Measurements from ENCODE around the gene GRIP2. TPM values are rescaled to one million over a fixed set of nuclear protein-coding genes. Genes with fewer than 3 reads are reported as not detected.
A peak's percentile ranks its signal among the peaks of the same experiment; 100 is the strongest.

Gene GRIP2
- total and polyA plus RNA-seq, 9 of the 15 experiments (the other 6 are each of a cell fraction or from before 2014, with no cell fraction given) = 0.01 TPM; not detected in 7

- Histone ChIP-seq H3K4me3 (no peak overlapping the region), H4K20me1 (replicated peaks; ENCODE audit: control insufficient read depth, insufficient read depth, low read length) (no peaks in the 10 kb centered on the region), H2AFZ (ENCODE audit: low read depth, low read length) (no peak overlapping the region), H3K9ac (ENCODE audit: insufficient read depth in 1 of 2, low read depth in 2 of 2, low read length in 2 of 2) (peak overlapping the region in 1 of 2 experiments; percentile 54; a peak in 1 of 4 replicates), H3K9me1 (ENCODE audit: control insufficient read depth, insufficient read depth, low read length) (peaks cover 5% of the 10 kb centered on the region), H3K79me2 (ENCODE audit: control insufficient read depth, insufficient read depth, low read length) (no peaks in the 10 kb centered on the region), H3K4me1 (replicated peaks in 1 of 2; ENCODE audit: control insufficient read depth in 2 of 2, insufficient read depth in 2 of 2, low read length in 2 of 2) (peaks cover 0 to 4% of the 10 kb centered on the region in 2 experiments; a peak in 1 of 5 replicates), H3K27me3 (ENCODE audit: control insufficient read depth in 2 of 2, insufficient read depth in 2 of 2, low read length in 2 of 2) (no peaks in the 10 kb centered on the region; a peak in 1 of 5 replicates), H3K9me3 (replicated peaks; ENCODE audit: control insufficient read depth, insufficient read depth, low read depth, low read length) (no peaks in the 10 kb centered on the region), H3K4me2 (ENCODE audit: insufficient read depth, low read length) (no peak overlapping the region), H3K36me3 (ENCODE audit: control insufficient read depth, insufficient read depth, low read length) (peaks cover 99% of the 10 kb centered on the region), H3K27ac (ENCODE audit: extremely low read depth, low read depth, low read length) (no peak overlapping the region)
- no TSS peak for BruUV-seq (replicated peaks)
- ATAC-seq = peak; percentile 82
- ChIA-PET POLR2A (interaction anchor here (0.6 to 0.9 kb wide), 3 partner anchors 8 to 206 kb away, joined by 3 read pairs; no protein-coding TSS in a partner anchor), CTCF (ENCODE audit: low intra/inter-chr PET ratio) (interaction anchor here (0.6 to 4.7 kb wide), 7 partner anchors 207 to 1018 kb away, joined by 3 to 48 read pairs (median 4); no protein-coding TSS in a partner anchor)
- intact Hi-C loops (cut with micrococcal nuclease) = loop anchor here (1.0 to 10.0 kb wide), 3 partner anchors 207 to 573 kb away; no protein-coding TSS in a partner anchor
- DNase-seq (ENCODE audit: extremely low read depth in 1 of 4, low spot score in 3 of 4) = peak; percentile 47 to 89 (median 84)
- FAIRE-seq = peak; percentile 74
- 86% methylated on average over 15 of the region's 15 CpGs for WGBS (ENCODE audit: insufficient coverage, low coverage, missing lambda C conversion rate)
- in situ Hi-C loops (cut with MboI) = loop anchor here (5.0 kb wide), 1 partner anchor 206 kb away; no protein-coding TSS in a partner anchor
- TF ChIP-seq POLR2G (IDR thresholded peaks at IDR 0.05; ENCODE audit: low read depth, low read length) = 0 out of 2 replicates have a peak, but pooled peaks have one; percentile 6
- TF ChIP-seq, protein P1, sequence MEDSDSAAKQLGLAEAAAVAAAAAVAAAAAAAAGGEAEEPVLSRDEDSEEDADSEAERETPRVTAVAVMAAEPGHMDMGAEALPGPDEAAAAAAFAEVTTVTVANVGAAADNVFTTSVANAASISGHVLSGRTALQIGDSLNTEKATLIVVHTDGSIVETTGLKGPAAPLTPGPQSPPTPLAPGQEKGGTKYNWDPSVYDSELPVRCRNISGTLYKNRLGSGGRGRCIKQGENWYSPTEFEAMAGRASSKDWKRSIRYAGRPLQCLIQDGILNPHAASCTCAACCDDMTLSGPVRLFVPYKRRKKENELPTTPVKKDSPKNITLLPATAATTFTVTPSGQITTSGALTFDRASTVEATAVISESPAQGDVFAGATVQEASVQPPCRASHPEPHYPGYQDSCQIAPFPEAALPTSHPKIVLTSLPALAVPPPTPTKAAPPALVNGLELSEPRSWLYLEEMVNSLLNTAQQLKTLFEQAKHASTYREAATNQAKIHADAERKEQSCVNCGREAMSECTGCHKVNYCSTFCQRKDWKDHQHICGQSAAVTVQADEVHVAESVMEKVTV (CRISPR knock-in tag; IDR thresholded peaks at IDR 0.05) = peak; percentile 74
- 0 out of 2 replicates have a peak, but pooled peaks have one; percentile 66 for TF ChIP-seq ARID2 (IDR thresholded peaks at IDR 0.05)
- TF ChIP-seq ZBTB7A (IDR thresholded peaks at IDR 0.05; ENCODE audit: borderline replicate concordance, control insufficient read depth, low read depth, low read length) = peak; percentile 92
- peak; percentile 23; the same call in 1 of the 2 replicates for TF ChIP-seq RB1 (IDR thresholded peaks at IDR 0.05; ENCODE audit: low read depth)
- TF ChIP-seq, protein P2, sequence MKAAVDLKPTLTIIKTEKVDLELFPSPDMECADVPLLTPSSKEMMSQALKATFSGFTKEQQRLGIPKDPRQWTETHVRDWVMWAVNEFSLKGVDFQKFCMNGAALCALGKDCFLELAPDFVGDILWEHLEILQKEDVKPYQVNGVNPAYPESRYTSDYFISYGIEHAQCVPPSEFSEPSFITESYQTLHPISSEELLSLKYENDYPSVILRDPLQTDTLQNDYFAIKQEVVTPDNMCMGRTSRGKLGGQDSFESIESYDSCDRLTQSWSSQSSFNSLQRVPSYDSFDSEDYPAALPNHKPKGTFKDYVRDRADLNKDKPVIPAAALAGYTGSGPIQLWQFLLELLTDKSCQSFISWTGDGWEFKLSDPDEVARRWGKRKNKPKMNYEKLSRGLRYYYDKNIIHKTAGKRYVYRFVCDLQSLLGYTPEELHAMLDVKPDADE (conservative IDR thresholded peaks at IDR 0.05; ENCODE audit: control insufficient read depth, low read depth, low read length) = no peak
- TF ChIP-seq TAF15 (IDR thresholded peaks at IDR 0.05; ENCODE audit: low read depth, low read length) = no peak
- TF ChIP-seq STAG1 (CRISPR knock-in tag; IDR thresholded peaks at IDR 0.05; ENCODE audit: borderline replicate concordance) = peak; percentile 85; the same call in 1 of the 2 replicates
Observed at GRCh38 chr3:14467814-14468620, 72.1 kb downstream of the GRIP2 start.

Measured in K562 (cell line).